ENCODE data around the gene RUNX1.
"Not testable (repeated sequence)": the region's sequence is repeated elsewhere in the genome, so short reads cannot be mapped to it uniquely, and the experiment has no call there.

RUNX1 gene

DNA sequence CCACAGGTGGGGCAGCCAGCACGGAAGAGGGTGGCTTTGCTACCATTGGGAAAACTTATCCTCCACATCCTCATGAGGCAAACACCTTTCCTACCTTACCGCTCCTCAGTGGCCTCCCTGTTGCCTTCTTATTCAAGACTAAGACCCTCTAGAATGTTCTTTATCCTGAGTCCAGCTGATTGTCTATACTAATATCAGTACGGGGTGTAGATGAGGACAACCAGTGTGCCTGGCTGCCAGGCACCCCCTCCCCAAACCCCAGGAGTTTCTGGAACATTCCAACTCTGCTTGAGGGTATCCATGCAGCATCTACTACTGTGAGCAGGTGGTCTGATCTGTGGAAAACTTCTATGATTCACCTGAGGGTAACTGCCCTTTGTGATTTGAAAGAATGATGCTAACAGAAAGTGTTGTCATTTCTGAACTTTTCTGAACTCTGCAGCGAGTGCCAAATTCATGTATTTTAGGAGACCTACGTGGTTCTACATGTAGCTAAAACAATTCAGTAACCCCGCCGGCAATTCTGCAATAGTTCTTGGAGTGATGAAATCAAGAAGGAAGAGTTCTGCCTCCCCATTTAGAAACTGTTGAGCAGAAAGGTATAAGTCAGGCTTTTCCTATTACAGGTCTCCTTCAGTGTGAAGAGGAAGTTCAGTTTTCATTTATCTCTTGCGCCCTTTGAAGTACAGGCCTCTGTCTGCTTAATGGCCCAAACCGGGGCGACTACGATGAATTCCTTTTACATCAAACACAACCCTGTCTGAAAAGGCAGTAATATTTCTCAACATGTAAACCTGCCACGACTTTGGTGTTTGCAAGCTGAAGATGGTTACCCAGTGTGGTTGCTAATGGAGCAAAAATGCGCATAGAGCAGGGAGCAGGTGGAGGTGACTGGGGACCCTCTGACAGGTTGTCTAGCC is 80.4 kb downstream of the RUNX1 start:
- DNase-seq = no peak

DNA sequence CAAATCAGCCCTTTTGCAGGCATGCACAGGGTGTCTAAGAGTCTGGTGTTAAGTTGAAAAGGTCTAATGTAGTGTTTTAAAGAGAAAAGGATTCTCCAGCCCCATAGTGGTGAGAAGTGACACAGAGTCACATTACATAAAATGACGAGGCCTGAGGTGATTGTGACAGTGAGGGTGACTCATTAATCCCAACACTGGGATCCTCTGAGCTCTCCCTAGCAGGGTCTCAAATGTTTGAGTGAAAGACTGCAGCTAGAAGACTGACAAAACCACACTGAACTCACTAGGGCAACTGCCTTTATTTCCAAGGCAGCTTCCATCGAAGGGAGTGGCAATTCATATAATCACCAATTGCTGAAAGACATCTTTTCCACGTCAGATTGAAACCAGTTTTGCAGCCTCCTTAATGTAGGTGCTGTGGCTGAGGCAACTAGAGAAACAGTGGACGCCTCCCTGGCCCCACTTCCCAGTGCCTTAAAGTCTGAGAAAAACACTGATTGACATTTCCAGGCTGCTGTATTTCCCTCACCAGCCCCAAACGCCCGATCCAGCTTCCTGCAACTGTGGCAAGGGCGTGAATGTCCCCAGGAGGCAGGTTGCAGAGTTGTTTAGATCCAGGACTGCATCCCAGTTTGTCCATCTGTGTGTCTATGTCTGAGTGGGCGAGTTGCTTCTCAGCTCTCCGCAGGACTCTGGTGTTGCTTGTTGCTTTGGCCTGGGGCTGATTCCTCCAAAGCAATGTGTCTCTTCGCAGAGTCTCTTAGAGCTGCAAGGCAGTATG is 81.4 kb downstream of the RUNX1 start:
- DNase-seq = no peak

DNA sequence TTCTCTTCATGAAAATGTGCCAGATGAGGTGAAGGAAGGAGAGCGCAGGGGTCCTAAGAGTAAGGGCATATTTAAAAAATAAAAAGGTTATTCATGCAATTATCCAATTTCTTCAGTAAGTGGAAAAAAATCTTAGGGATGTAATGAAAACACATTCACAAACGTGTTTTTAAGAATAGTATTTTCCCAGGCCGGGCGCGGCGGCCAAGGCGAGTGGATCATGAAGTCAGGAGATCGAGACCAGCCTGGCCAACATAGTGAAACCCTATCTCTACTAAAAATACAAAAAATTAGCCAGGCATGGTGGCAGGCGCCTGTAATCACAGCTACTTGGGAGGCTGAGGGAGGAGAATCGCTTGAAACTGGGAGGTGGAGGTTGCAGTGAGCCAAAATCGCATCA is 82.2 kb downstream of the RUNX1 start:
- DNase-seq = not testable (repeated sequence)

DNA sequence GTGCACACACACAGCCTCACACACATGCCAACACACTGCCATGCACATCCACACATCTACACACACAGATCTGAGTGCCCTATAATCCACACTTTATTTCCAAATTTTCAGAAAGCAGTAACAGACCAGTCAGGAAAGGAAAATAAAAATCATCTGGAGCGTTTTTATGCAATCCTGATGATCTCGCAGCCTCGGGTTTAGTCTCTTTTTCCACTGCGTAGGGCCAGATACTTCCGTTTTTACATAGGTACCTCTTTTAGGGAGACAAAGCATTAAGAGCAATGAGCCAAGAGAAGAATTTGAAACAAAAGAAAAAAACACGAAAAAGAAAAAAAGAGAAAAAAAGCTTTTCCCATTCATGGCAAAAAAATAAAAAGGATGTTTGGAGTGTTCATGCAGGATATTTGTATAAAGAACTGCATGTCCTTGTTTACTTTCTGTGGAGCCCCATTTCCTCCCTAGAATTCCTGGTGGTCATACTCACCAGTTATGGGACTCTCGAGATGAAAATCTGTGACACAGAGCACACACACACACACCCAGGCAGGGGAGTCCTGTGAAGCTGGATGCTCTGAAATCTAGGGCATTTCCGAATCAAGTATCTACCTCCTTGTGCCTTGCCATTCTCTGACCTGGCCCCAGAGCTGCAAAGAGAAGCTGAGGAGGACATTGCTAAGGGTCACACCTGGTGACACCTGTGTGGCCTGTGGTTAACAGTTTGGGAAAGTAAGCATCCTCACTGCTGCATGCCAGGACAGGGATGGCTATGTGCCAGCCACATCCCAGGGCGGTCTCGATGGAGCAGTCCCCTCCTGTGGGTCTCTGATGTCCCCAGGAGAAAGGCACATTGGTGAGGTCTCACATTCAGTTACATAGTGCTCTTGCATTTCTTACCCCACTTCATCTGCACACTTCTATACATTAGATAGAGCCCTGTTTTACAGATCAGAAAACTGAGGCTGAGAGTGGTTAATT is 83.6 kb downstream of the RUNX1 start:
- no peak for DNase-seq

DNA sequence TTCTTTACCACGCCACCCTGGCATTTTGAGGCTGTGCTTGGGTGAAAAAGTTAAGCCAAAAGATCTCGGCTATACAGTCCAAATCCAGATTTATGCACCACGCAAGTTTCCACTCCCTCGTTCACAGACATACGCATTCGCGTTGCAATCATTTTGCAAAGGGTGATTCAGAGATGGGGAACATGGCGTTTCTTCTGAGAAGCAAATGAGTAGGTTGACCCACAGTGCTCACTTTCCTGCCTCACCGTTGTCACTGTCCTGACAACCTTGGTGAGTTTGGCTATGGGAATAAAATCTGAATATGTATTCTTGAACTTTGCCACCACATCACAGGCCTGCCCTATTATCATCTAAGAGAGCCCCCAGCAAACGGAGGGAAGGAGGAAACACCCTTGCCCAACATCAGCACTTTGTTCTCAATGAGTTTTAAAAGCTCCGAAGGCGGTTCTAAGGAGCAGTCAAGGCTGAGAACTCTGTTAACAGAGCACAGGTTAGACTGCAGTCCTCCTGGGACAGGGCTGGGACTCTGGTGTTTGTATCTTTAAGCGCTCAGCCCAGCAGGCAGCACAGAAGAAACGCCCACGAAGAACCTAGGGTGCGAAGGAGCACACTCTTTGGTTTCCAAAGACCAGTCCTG is 86.4 kb downstream of the RUNX1 start:
- DNase-seq = no peak

DNA sequence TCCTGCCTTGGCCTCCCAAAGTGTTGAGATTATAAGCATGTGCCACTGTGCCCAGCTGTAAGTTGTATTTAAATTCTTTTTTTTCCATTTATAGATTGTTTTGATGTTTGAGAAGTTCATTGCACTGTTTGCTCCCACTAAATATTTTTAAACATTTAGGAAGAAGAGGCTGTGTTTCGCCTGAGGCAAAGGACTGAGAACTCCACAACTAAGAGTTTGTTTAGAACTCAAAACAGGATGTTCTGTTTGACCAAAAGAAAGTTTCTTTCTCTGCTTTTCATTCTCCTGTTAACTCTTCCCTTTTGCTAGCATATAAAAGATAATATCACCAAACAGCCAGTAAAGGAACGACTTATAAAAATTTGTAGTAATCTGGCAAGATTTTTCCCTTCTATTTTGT is 87.0 kb downstream of the RUNX1 start:
- DNase-seq = no peak

DNA sequence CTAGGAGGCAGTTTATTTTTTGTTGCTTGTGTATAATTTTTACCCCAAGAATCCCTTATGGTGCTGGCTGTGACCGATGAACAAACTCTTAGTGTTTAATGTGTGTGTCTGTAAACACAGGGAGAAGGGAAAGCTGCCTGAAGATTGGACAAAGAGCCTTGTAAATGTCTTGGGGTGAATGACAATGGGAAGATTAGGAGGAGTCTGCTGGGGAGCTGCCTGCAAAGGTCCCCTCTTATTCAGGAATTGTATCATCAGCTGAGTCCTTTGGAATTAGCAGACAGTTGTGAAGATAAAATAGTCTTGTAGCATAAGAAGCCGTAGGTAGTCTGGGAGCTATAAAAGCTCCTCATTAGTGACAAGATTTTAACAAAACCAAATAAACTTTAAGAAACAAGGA is 88.4 kb downstream of the RUNX1 start:
- no peak for DNase-seq

DNA sequence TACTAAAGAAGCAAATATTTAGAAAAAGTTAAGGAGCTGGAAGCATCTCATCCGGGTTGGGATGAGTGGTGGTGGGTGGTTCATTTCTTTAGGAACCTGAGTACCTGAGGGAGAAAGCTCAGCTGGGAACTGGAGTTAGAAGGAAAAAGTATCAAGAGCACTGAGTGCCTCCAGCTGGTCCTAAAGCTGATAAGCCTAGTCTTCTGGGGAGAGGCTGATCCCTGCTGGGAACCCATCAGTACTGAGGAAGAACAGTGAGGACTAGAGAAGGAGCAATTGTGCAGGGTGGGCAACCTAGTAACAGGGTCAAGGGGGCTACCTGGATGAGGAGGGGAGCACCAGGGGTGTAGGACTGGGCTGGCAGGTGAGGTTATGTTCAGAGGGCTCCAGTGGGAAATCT is 89.5 kb downstream of the RUNX1 start:
- DNase-seq = no peak

DNA sequence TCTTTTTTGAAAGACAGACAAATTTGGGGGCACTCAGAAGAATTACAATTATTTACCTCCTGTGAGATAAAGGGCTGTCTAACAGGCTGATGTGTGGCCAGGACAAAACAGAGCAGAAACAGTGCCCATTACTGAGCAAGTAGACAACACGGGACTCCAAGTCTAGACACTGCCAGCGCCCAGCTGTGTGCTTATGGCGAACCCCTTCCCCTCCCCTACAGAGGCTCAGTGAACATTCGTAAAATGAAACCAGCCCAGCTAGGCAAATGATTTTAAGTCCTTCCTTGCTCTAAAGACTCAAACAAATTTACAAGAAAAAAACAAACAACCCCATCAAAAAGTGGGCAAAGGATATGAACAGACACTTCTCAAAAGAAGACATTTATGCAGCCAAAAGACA is 91.1 kb downstream of the RUNX1 start:
- no peak for DNase-seq

DNA sequence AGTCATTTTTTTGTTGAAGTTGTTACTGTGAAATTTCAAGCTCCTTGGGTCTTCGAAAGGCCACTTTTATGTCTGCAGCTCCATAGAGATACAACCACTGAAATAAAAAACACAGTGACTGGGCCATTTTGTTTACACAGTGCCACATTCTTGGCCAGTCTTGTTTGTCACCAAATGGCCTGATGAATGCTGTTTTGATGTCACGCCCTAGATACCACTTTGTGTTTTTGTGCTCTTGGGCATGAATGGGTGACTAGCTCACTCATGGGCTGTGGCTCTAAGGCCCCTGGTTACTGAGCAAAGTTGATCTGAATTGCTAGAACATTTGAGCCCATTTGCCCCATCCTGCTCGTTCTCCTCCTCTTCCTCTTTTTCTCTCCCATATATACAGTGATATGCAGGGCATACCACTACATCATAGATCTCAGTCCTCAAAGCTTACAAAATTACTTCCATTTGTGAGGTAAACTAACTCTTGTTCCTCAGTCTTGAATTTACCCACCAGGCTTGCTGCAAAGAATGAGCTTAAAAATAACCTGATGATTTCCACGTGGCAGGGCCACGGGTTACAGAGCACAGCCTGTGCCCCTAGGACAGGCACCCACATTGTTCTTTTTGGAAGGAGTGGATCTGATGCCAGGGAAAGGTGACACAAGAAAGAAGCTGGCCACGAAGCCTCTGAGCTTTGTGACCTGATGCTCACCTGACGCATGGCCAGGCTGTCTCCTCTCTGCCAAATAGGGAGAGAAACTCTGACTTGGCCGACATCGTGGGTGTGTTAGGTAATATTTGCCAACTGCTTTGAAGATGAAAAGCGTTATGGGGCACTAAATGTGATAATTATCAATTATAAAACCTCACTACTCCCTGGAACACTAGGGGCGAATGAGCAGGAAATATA is 92.4 kb downstream of the RUNX1 start:
- no peak for DNase-seq

DNA sequence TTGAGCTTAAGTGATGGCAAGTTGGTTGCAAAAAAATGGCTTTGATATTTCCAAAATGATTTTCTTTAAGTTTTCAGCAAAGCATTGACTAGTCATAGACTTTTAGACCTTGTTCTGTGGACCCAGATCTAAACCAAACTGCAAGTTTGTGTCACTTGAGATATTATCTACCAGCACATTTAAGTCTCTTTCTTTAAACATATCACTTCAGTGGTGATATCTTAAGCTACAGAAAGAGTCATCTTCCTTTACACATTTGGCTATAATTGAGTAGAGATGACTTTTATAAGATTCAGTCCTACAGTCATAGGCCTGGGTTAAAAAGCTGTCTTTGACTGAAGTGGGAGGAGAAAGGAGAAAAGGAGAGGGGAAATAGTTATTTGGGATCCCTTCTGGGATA is 95.2 kb downstream of the RUNX1 start:
- DNase-seq = no peak

DNA sequence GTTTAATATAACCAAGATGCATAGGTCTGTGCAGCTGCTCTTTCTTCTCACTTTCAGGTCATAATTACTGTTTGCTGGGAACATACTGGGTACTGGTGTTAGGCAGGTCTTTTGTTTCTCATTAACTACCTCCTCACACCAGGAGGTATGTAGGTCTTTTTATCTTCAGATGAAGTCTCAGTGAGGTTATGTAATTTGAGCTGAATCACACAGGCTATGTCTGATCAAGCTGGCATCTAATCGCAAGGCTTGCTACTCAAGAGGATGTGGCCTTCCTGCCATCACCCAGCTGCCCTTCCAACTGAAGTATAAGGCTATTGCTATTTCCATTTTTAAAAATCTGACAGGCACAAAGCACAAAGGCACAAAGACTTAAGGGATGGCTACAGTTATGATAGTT is 96.4 kb downstream of the RUNX1 start:
- DNase-seq = peak; percentile 51

DNA sequence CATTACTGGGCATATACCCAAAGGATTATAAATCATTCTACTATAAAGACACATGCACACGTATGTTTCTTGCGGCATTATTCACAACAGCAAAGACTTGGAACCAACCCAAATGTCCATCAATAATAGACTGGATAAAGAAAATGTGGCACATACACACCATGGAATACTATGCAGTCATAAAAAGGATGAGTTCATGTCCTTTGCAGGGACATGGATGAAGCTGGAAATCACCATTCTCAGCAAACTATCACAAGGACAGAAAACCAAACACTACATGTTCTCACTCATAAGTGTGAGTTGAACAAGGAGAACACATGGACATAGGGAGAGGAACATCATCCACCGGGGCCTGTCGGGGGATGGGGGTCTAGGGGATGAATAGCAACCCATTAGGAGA is 97.2 kb downstream of the RUNX1 start:
- DNase-seq = not testable (repeated sequence)

DNA sequence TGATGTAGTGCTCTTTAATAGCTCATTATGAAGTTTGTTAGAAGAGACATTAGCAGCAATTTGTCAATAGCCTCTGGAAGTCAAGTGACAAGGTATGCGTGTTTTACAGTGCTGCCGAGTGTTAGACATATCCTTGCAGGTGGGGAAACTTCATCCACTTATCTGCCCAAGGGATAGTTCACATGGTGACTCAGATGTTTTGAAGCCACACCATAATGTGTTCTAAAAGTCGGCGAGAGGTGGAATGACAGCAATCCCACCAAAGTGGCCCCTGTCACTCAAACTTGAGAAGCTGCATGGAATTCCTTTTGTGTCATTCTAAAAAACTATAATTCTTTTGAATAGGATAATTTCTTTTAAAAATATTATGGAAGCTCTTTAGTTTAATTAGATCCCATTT is 98.1 kb downstream of the RUNX1 start:
- no peak for DNase-seq

DNA sequence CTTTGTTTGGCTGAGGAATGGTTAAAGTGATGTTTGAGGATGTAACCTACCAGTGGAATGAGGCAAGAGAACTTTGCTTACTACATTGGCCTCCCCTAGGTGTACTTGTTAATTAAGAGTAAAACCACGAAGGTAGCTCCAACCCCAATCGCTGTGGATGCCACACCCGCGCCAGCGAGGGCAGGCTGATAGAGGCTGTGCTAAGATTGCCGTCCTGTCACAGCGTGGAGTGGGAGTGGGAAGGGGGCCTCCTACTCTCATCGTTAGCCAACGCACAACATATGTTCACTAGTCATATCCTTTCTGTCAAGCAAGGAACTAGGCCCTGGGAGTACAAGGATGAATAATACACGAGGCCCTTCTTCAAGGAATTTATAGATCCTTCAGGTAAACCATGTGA is 99.6 kb downstream of the RUNX1 start:
- DNase-seq = no peak

DNA sequence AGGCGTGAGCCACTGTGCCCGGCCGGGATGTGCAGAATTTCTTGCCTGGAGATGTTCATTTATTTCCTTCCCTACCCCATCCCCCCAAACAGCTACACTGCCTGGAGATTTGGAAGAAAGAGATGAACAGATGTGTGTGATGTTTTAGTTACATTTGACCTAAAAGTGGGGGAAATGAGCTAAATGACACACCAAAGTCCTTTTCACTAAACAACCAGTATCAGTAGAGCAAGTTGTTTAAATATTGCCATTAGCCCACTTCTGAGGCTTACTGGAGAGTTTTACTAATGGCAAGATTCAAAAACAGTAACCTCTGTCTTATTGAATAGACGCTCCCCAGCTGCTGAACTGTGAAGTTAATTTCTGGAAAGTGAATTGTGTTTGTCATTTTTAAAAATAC is 100.1 kb downstream of the RUNX1 start:
- DNase-seq = no peak

DNA sequence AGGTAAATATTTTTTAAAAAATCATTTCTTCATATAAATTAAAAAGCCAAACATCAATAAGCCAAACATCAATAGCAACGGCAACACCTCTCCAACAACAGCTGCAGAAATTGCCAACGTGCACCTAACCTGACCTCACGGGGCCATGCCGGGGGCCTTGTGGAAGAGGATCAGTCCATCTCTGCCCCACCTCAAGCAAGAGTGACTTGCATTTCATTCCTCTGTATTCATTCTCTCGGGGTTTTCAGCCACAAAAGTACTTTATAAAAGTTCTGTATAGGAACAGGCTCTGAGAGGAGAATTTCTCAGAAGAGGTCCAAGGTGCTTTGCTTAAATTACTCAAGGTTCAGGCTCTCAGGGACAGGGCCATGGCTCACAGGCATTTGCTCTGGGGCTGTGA is 100.9 kb downstream of the RUNX1 start:
- DNase-seq = no peak

DNA sequence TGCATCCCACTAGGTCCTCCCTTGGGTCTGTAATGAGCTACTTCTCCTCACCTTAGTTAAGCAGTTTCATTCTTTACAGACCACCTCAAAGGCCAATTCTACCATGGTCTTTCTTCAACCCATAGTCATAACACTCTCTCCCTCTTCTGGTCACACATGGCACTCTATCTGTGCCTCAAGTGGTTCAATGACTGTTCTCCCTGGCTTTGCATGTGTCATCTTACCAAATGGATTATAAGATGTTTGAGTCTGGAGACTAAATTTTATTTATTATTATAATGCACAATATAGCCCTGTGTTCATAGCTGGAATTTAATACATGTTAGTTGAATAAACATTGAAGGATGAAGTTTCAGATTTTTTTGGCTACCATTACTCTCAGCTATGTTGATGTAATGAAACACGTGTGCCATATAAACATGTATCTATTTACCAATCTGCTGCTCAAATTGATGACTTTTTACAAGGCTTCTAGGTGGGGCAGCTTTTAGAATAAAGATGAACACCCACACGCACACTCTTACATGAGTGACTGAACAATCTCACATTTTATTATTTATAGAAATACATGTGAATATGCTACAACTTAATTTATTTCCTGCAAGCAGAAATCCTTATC is 102.1 kb downstream of the RUNX1 start:
- DNase-seq = no peak

DNA sequence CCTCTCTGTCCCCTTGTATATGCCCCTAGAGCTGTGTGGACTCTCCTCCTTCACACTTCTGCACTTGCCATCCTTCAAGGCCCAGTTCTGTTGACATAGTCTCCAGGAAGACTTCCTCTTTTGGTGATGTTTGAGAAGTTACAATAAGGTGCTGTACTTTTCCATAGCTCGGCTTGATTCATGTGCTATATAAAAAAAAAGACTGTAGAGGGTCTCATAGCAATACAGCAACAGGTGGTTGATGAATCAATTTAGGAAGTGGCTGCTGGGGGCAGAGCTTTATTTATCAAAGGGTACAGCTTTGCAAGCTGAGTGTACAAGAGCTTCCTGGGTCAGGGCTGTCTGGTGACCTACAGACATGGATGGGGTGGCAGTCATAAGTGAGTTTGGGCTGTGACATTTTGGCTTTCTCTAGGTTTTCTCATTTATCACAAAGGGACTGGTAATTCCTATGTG is 102.7 kb downstream of the RUNX1 start:
- no peak for DNase-seq

DNA sequence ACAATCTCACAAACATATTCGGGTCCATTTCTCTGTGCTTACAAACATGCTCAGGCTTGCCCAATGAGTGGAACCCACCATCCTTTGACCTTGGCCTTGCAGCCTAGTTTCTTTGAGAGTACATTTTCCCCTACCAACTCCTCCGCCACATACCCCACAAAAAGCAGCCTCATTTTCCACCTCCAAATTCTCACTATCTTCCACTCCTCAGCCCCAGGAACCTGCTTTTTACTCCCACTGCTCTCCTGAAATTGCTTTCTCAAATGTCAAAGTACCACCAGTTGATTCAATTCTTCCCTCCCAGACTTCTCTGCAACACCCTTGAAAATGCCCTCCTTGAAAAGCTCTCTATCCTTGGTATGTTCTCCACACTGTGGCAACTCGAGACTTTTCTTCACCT is 103.8 kb downstream of the RUNX1 start:
- DNase-seq = no peak
